Large intestine (tissue), 3 donors: Measurements from ENCODE around the gene PFKP. TPM values are rescaled to one million over a fixed set of nuclear protein-coding genes. Genes with fewer than 3 reads are reported as not detected.
"Not testable (repeated sequence)": the region's sequence is repeated elsewhere in the genome, so short reads cannot be mapped to it uniquely, and the experiment has no call there.

ENCODE experiments used
- DNase-seq, 2 donors: peaks; one replicate each; pipeline versions ENCODE4 v3.0.0 to v3.0.0-alpha.2; 2013
- H3K27ac ChIP-seq: one replicate; pipeline ENCODE4 v1.5.1; 2013; ENCODE audit warnings: low read length
- H3K27me3 ChIP-seq: 2 replicates; pipeline ENCODE4 v1.6.1; 2013; ENCODE audit warnings: low read length; ENCODE audit not compliant: control insufficient read depth, insufficient read depth
- H3K36me3 ChIP-seq: 2 replicates; pipeline ENCODE4 v1.6.1; 2013; ENCODE audit warnings: low read length; ENCODE audit not compliant: control insufficient read depth, insufficient read depth
- H3K4me1 ChIP-seq: one replicate; pipeline ENCODE4 v1.6.1; 2013; ENCODE audit warnings: low read length; ENCODE audit not compliant: control insufficient read depth, insufficient read depth
- H3K4me3 ChIP-seq: one replicate; pipeline ENCODE4 v1.5.1; 2013; ENCODE audit warnings: low read length
- H3K9me3 ChIP-seq: one replicate; pipeline ENCODE4 v1.6.1; 2013; ENCODE audit warnings: mild to moderate bottlenecking, low read depth, low read length, moderate library complexity; ENCODE audit not compliant: control insufficient read depth
- WGBS: methylation state at CpG from one replicate; pipeline ENCODE4 v1.1.5; 2013; ENCODE audit warnings: low lambda C conversion rate; ENCODE audit not compliant: insufficient coverage; 5-methylcytosine and 5-hydroxymethylcytosine counted together
- polyA plus RNA-seq: library from polyadenylated mRNA; unstranded; fragments of 120-200 nt; gene quantifications from one replicate; pipeline ENCODE4 v1.2.1, GENCODE V29; 2013

Gene PFKP
- polyA plus RNA-seq, 1 donor = 29.2 TPM

DNA sequence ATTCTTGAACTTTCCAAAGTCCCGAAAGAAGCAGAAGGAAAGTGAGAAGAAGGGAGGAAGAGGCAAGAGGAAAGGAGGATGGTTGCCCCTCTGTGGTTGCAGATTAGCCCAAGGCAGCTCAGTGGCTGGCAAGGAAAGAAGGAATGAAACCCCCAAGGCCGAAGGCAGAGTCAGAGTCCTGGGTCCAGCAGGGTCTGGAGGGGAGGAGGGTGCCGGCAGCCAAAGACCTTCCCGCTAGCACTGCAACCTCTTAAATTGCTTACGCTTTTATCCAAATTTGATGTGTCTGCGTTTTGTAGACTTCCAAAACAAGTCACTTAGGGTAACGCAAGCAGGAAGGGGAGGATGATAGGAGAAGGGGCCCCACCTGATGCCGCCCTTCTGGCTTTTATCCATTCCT lies 7.4 kb upstream of the PFKP start:
- Histone ChIP-seq H3K4me1 (peaks cover 4% of the 10 kb centered on the region), H3K4me3 (no peak overlapping the region), H3K36me3 (no peaks in the 10 kb centered on the region), H3K9me3 (no peaks in the 10 kb centered on the region), H3K27ac (no peak overlapping the region), H3K27me3 (peaks cover 9% of the 10 kb centered on the region)
- no peak for DNase-seq
- WGBS = 100% methylated on average over 2 of the region's 8 CpGs

DNA sequence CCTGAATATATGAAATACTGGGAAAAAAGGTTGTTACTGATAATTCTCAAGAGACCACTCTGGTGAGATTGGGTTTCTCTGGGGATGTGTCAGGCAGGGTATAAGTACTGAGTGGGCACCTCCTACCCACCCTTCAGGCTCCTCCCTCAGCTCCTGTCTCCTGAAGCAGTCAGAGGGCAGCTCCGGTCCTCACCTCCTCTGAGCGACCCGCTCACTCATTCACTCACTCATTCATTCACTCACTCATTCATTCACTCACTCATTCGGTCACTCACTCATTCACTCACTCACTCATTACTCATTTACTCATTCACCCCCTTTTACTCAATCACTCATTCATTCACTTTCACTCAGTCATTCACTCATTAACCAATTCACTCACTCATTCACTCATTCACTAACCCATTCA lies 6.9 kb upstream of the PFKP start:
- Histone ChIP-seq H3K4me3 (no peak overlapping the region), H3K27ac (no peak overlapping the region), H3K36me3 (no peaks in the 10 kb centered on the region), H3K4me1 (no peaks in the 10 kb centered on the region), H3K9me3 (no peaks in the 10 kb centered on the region), H3K27me3 (peaks cover 10% of the 10 kb centered on the region)
- WGBS = 89% methylated on average over 4 of the region's 4 CpGs
- DNase-seq = no peak

DNA sequence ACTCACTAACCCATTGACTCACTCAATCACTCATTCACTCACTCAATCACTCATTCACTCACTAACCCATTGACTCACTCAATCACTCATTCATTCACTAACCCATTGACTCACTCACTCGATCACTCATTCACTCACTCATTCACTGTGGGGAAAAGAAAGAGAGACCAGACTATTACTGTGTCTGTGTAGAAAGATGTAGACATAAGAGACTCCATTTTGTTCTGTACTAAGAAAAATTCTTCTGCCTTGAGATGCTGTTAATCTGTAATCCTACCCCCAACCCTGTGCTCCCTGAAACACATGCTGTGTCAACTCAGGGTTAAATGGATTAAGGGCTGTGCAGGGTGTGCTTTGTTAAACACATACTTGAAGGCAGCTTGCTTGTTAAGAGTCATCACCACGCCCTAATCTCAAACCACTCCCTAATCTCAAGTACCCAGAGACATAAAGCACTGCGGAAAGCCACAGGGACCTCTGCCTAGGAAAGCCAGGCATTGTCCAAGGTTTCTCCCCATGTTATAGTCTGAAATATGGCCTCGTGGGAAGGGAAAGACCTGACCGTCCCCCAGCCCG lies 5.9 kb upstream of the PFKP start:
- H3K36me3 ChIP-seq, DNase-seq, H3K4me1 ChIP-seq, H3K27ac ChIP-seq, H3K4me3 ChIP-seq, H3K9me3 ChIP-seq: not testable (repeated sequence)
- WGBS = no CpG with 5 or more reads among the region's 6 CpGs
- peaks cover 19% of the 10 kb centered on the region for H3K27me3 ChIP-seq

DNA sequence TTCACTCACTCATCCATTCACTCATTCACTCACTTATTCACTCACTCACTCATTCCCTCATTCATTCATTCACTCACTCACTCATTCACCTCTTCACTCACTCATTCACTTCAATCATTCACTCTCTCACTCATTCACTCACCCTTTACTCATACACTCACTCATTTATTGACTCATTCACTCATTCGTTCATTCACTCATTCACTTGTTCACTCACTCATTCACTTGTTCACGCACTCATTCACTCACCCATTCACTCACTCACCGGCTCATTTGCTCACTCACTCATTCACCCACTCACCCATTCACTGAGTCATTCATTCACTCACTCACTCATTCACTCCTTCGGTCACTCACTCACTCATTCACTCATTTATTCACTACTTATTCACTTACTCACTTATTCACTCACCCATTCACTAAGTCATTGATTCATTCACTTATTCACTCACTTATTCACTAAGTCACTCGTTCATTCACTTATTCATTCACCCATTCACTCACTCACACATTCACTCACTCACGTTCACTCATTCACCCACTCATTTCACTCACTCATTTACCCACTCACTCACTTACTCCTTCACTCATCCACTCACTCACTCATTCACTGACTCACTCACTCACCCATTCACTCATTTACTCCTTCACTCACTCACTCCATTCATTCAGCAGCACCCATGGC lies 4.7 kb upstream of the PFKP start:
- WGBS = 74% methylated on average over 4 of the region's 6 CpGs
- no peak for DNase-seq
- H3K36me3 ChIP-seq = no peaks in the 10 kb centered on the region
- H3K27ac ChIP-seq = no peak overlapping the region
- H3K4me1 ChIP-seq = no peaks in the 10 kb centered on the region
- no peak overlapping the region for H3K4me3 ChIP-seq
- peaks cover 29% of the 10 kb centered on the region for H3K27me3 ChIP-seq
- H3K9me3 ChIP-seq = peaks cover 3% of the 10 kb centered on the region

DNA sequence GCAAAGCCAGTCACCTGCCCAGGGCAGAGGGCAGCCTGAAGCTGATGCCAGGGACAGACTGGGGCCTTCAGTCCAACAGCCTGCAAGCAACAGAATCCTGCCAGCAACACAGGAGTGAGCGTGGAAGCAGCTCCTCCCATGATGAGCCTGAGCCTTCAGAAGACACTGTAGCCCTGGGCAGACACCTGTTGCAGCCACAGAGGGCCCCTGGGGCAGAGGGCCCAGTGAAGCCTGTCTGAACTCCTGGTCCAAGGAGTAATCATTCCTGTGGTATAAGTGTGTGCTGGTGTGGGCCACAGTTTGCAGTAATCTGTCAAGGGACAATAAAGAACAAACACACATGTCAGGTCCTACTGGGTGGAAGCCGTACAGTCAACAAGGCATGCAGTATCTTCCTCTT lies 2.9 kb upstream of the PFKP start:
- DNase-seq = no peak
- H3K4me3 ChIP-seq = no peak overlapping the region
- H3K4me1 ChIP-seq = peaks cover 2% of the 10 kb centered on the region
- peaks cover 40% of the 10 kb centered on the region for H3K27me3 ChIP-seq
- no peak overlapping the region for H3K27ac ChIP-seq
- WGBS = no CpG with 5 or more reads among the region's 2 CpGs
- peaks cover 3% of the 10 kb centered on the region for H3K9me3 ChIP-seq
- H3K36me3 ChIP-seq = no peaks in the 10 kb centered on the region

DNA sequence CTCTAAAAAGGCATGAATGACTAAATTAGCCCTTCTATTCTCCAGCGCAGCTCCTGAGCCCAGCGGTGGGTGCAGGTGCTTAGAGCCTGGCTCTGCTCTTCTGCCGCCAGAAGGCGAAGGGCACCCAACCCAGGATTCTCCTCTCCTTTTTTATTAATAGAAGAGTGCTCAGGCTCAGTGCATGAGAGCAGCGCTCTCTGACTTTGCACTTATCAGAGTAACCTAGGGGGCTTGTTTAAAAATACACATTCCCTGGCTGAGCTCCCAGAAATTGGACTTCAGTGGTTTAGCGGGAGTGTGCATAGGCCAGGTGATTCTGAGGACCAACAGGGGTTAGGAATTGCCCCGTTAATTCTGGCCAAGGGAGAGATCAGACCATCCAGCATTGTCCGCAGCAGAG lies 1.7 kb upstream of the PFKP start:
- Histone ChIP-seq H3K27me3 (peaks cover 37% of the 10 kb centered on the region), H3K27ac (no peak overlapping the region), H3K4me1 (peaks cover 2% of the 10 kb centered on the region), H3K9me3 (peaks cover 3% of the 10 kb centered on the region), H3K36me3 (no peaks in the 10 kb centered on the region), H3K4me3 (no peak overlapping the region)
- no CpG with 5 or more reads among the region's 8 CpGs for WGBS
- no peak for DNase-seq

DNA sequence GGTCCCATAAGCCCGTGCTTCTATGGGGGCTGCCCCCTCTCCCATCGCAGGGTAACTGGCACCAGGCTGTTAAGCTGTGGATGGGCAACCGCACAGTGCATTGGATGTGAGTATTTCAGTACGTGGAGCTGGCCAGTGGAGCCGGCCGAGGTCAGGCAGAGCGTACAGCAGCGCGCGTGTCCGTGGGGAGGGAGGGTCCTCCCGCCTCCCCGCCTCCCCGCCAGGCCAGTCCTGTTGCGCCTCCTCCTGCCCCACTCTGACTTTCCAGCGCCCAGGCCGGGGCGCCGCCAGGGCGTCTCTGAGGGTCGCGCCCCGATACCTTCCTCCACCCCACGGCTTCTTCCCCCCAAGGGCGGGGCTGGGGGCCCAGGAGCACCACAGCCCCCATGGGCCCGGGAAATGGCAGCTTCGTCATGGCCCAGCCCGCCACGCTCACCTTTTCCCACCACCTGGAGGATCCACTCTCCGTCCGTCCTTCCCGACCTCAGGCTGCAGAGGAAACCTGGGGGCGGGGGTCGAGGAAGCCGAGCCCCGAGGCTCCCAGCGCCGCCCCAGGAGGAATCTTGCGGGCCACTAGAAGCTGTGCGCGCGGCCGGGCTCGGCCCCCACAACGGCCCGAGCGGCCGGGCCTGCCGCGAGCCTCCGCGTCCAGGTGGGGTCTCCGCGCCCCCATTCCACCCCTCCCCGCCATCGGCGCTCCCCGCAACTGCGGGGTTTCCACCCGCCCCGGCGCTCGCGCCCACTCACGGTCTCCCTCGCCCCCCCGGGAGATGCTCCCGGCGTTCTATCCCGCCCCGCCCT lies 831 bp upstream of the PFKP start:
- peak overlapping the region; percentile 32 for H3K4me3 ChIP-seq
- WGBS = no CpG with 5 or more reads among the region's 71 CpGs
- no peak overlapping the region for H3K27ac ChIP-seq
- H3K36me3 ChIP-seq = no peaks in the 10 kb centered on the region
- peaks cover 3% of the 10 kb centered on the region for H3K9me3 ChIP-seq
- peaks cover 2% of the 10 kb centered on the region for H3K4me1 ChIP-seq
- H3K27me3 ChIP-seq = peaks cover 37% of the 10 kb centered on the region
- DNase-seq = peak in 1 of 2 donors; percentile 29

DNA sequence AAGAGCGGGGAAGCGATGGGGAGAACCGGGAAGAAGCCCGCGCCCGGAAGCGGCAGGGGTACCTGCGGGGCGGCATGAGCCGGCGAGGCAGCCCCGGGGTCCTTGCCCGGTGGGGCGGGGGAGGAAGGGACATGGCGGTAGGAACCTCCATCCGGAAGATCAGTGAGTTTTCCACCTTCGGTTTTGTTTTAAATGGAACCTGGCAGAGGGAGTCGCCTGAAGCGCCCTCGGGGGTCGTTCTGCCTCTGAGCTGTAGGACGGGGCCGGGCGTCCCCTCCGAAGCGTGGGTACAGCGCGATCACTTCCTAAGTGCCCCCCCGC lies 471 bp downstream of the PFKP start:
- Histone ChIP-seq H3K9me3 (peaks cover 3% of the 10 kb centered on the region), H3K27me3 (peaks cover 37% of the 10 kb centered on the region), H3K36me3 (no peaks in the 10 kb centered on the region), H3K27ac (no peak overlapping the region), H3K4me1 (peaks cover 2% of the 10 kb centered on the region), H3K4me3 (peak overlapping the region; percentile 79)
- WGBS = no CpG with 5 or more reads among the region's 29 CpGs
- DNase-seq = no peak

DNA sequence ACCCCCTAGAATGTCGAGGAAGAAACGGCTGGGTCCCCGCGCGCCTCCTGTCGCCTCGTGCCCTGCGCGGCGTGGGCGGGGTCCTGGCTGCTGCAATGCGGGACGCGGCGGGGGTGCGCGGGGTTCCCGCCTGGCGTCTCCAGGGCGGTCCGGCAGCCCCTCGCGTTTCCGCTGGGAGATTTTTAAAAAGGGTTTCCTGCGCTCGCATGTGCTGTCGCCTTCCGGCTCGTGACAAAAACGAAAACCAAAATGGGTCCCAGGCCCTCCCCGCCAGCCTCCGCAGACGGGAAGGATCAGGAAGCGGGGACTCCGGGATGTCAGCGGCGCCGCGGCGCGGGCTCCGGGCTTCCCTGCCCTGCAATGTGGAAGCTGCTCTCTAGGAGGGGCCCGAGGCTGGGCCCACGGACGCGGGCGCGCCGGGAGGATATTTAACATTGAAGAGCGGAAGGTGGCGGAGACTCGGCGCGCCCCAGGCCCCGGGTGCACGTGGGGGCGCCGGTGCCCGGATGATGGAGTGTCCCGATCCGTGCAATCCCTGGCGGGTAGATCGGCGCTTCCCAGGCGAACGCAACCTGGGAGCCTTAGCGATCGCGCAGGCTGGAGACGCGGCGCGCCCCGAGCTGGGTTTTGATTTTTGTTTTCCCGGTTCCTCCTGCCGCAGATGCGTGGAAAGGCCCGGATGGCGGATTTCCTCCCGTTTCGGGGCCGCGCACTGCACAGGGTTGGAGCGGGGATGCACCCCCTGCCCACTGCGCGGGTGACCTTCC lies 1.0 kb downstream of the PFKP start:
- H3K9me3 ChIP-seq = peaks cover 3% of the 10 kb centered on the region
- peaks cover 2% of the 10 kb centered on the region for H3K4me1 ChIP-seq
- H3K36me3 ChIP-seq = no peaks in the 10 kb centered on the region
- H3K4me3 ChIP-seq = peak overlapping the region; percentile 79
- H3K27ac ChIP-seq = peak overlapping the region; percentile 49
- peak in 1 of 2 donors; percentile 76 for DNase-seq
- H3K27me3 ChIP-seq = peaks cover 35% of the 10 kb centered on the region
- WGBS = no CpG with 5 or more reads among the region's 86 CpGs
